ENCODE measurements around the gene C16orf82.

Gene C16orf82

DNA sequence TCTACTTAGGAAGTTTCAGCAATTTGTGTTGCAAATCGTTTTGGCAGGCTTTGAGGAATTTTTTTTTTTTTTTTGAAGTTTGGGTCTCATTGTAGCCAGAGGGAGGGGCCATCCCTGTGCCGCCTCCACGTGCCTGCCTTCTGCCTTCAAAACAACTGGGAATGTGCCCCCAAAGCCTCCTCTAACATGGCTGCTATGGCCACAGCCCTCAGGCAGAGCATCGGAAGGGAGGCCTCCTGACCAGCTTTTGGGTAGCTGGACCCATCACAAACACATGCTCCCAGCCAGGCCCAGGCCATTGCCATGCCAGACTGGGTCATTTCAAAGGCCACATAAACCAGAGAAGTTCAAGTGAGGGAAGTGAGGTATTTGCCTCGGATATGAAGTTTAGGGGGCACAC is 21.5 kb downstream of the C16orf82 start:
- no peak for DNase-seq (ENCODE audit: low spot score)

DNA sequence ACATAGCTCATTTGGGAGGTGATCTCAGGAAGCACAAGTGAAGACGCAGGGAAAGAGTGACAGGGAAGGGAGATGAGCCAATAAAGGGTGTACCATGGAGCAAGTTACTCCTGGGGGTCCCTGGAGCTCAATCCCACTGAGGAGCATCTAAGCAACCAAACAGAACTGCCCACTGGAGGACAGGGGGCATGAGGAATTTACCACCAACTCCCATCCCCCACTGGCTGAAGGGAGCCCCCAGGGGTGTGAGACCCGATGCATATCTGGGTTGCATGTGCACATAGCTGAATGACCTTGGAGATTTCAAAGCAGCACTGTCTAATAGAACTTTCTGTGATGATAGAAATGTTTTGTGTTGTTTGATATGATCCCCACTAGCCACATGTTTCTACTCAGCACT is 29.6 kb downstream of the C16orf82 start:
- no peak for DNase-seq (ENCODE audit: low spot score)

DNA sequence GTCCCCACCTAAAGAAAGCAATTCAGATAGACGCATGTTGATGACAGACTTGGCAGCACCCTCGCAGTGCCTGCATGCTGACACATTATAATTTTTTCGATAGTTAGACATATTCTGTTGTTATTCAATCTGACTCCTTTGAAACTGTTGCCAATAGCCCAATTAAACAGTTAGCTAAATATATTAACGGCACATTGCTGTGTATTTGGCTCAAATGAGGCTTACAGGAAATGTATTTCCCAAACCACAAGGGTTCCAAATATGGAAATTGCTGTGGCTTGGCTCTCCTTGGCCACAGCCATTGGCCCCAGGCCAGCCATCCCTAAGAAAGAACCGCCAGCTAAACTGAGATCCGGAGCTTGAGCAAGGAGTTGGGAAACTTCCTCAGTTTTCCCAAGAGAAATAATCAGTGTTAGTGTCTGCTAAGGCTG is 31.1 kb downstream of the C16orf82 start:
- no peak for DNase-seq (ENCODE audit: low spot score)

DNA sequence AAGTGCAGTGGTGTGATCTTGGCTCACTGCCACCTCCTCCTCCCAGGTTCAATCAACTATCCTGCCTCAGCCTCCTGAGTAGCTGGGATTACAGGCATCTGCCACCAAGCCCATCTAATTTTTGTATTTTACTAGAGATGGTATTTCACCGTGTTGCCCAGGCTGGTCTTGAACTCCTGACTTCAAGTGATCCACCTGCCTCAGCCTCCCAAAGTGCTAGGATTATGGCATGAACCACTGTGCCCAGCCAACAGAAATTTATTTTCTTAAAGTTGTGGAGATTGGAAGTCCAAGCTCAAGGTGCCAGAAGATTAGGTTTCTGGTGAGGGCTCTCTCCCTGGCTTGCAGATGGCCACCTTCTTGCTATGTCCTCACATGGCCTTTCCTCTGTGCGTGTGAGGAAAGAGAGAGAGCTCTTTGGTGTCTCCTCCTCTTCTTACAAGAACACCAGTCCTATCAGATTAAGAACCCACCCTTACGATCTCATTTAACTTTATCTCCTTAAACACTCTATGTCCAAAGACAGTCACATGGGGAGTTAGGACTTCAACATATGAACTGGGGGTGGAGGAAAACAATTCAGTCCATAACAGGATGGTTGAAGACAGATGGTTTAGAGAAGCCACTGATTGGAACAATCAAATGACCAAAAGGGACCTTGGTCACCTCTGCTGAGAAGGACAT is 31.8 kb downstream of the C16orf82 start:
- DNase-seq (ENCODE audit: low spot score): no peak

GRCh38 chr16:27102701-27103575 is 36.2 kb downstream of the C16orf82 start:
- no peak for DNase-seq (ENCODE audit: low spot score)

DNA sequence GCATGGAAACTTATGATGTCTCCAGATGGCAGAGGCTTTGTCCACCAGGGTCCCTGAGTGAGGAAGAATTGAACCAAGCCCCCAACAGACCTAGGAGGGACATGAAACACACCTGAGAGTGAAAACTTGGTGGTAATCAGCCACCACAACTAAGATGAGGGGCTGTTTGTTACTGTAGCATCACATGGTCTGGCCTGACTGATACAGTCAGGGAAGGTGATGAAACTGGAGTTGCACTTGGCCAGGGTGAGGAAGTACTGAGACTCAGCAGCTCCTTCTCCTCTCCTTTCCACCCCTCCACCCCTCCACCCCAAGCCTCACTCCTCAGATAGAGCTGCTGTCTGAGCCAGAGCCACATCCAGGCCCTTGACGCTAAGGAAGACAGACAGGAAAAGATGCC is 37.2 kb downstream of the C16orf82 start:
- DNase-seq (ENCODE audit: low spot score): no peak

DNA sequence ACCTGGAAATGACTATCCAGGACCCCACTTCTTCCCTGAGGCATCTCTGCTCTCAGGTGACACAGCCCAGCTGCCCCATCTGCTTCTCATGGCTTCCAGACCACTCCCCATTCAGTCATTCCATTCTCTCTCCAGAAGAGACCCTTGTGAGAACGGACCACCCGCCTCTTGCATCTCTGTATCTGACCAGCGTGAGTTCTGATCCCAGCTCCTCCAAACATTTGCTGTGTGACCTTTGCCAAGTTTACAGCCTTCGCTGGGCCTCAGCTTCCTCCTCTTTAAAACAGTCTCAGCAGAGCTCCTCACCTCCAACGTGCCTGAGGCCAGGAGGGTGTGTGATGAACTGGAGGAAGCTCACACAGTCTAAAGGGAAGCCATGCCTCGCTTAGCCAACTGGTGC is 39.6 kb downstream of the C16orf82 start:
- DNase-seq (ENCODE audit: low spot score): no peak

- DNase-seq (ENCODE audit: low spot score): no peak
Measured at GRCh38 chr16:27107185-27107592, 40.5 kb downstream of the C16orf82 start.

GRCh38 chr16:27108051-27108770 is 41.5 kb downstream of the C16orf82 start:
- DNase-seq (ENCODE audit: low spot score): no peak

DNA sequence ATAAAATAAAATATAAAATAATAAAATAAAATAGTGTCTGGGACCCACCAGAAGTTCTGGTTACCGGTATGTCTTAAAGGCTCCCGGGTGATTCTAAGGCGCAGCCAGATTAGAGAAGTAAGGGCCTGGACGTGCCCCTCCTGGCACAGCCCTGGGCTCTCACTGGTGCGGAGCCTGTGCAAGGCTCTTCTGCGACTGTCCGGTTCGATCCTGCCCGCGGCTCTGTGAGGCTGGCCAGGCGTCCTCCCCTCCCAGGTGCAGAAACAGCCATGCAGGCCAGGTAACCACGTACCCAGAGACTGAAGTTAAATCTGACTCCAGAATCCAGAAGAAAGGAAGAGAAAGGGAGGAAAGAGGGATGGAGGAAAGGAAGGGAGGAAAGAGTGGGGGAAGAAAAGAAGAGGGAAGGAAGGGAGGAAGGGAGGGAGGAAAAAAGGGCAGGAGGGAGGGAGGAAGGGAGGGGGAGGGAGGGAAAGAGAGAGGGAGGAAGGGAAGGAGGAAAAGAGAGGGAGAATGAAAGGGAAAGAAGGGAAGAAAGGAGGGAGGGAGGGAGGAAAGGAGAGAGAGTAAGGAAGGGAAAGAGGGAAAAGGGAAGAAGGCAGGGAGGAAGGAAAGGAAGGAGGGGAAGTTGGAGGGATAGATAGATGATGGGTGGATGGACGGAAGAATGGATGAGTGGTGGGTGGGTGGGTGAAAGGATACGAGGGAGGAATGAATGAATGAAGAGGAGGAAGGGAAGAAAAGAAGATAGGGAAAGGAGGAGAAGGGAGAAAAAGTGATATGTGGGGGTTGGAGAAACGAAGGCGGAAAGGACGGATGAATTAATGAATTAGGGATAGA is 42.3 kb downstream of the C16orf82 start:
- DNase-seq (ENCODE audit: low spot score): no peak

- DNase-seq (ENCODE audit: low spot score): peak; percentile 97
Measured at GRCh38 chr16:27109666-27110523, 43.2 kb downstream of the C16orf82 start.

DNA sequence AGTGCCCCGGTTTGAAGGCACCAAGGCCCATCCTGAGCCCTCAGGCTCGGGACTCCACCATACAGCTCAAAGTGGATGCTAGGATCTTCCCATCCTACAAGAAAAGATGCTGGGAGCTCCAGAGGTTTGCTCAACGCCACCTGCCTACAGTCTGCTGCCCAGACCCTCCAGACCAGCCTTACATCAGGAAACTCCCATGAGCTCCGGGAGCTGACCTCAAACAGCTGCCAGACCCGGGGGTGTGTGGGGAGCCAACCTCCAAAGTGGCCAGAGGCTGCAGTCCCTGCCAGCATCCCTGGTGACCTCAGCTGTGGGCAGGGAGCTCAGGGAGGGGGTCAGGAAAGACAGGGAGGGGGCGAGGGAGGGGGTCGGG is 43.8 kb downstream of the C16orf82 start:
- DNase-seq (ENCODE audit: low spot score): no peak

GRCh38 chr16:27111486-27111885 is 44.8 kb downstream of the C16orf82 start:
- DNase-seq (ENCODE audit: low spot score): no peak

- no peak for DNase-seq (ENCODE audit: low spot score)
Measured at GRCh38 chr16:27112093-27112811, 45.5 kb downstream of the C16orf82 start.

DNA sequence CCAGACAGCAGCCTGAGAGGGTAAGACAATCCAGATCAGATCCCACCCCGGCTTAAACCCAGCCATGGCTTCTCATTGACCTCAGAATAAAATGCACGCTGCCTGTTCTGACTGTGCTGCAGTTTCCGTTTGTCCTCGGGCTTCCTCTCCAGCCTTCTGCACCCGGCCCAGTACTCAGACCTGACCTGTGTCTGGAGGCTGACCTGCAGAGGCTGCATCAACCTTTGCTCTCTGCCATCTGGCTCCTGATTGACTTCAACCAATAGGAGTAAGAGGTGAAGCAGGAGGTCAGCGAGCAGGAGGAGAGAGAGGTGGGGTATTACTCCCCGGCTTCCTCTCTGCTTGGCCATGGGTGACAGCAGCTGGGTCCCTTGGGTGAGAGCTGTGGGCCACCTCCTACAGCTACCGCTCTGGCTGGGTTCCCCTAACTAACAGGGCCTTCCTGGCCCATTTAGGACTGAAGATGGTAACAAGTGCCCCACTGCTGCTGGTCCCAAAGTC is 46.7 kb downstream of the C16orf82 start:
- no peak for DNase-seq (ENCODE audit: low spot score)

GRCh38 chr16:27114006-27114405 is 47.3 kb downstream of the C16orf82 start:
- DNase-seq (ENCODE audit: low spot score): no peak

GRCh38 chr16:27118526-27118925 is 51.8 kb downstream of the C16orf82 start:
- no peak for DNase-seq (ENCODE audit: low spot score)
